Right cardiac atrium (tissue), 5 donors: ENCODE results near the gene CDC7. TPM values are rescaled to one million over a fixed set of nuclear protein-coding genes. Genes with fewer than 3 reads are reported as not detected.

Experiments used
- polyA plus RNA-seq: library from polyadenylated mRNA; stranded (reverse); fragments of 200-250 nt; gene quantifications from one replicate; pipeline ENCODE4 v1.2.3, GENCODE V29; 2013
- total RNA-seq, 4 donors: library from RNA; stranded (reverse); fragmentation: NEBNext Ultra II Directional; extraction: Animal tissue kit (Norgen Biotek cat#: 25700); gene quantifications; one replicate each; pipeline ENCODE4 v1.2.1, GENCODE V29; 2021
- donor health status: healthy with polysubstance abuse.
- donor health status: DM: no; HTN: yes; CAD: no.
- donor health status: DM: no; HTN: no; CAD: no.
- donor health status: DM: no; HTN: yes; CAD: no; lungs with severe emphysema.
- donor health status: DM: yes; HTN: yes; CAD: no.

CDC7 gene
- total and polyA plus RNA-seq, 5 donors: 0.50 to 2.0 (median 1.6) TPM

Other genes starting within 250 kb of the CDC7 start
- gene HFM1, start 96.0 kb upstream of the CDC7 start, total RNA-seq: 1 to 10 TPM; 2.2 to 2.9 (median 2.4) TPM
- 1.00 TPM for gene HFM1, start 96.0 kb upstream of the CDC7 start, polyA plus RNA-seq